Fibroblast of the conjunctiva (primary cell): ENCODE data around the gene WASHC2A.
"Not testable (repeated sequence)": the region's sequence is repeated elsewhere in the genome, so short reads cannot be mapped to it uniquely, and the experiment has no call there.

ENCODE experiments used
- DNase-seq: peaks from one replicate; pipeline ENCODE4 v3.0.0-alpha.2; 2010; ENCODE audit warnings: low read depth

Gene WASHC2A

GRCh38 chr10:50068352-50068659 lies 552 bp downstream of the WASHC2A start:
- DNase-seq, result not testable (repeated sequence)

- DNase-seq, result not testable (repeated sequence)
Observed at GRCh38 chr10:50075139-50075538, 7.4 kb downstream of the WASHC2A start.

GRCh38 chr10:50075544-50075943 lies 7.8 kb downstream of the WASHC2A start:
- DNase-seq, result not testable (repeated sequence)

- not testable (repeated sequence) for DNase-seq
Observed at GRCh38 chr10:50091304-50091703, 23.6 kb downstream of the WASHC2A start.

GRCh38 chr10:50092928-50093327 lies 25.2 kb downstream of the WASHC2A start:
- DNase-seq, result not testable (repeated sequence)

GRCh38 chr10:50094630-50095029 lies 26.9 kb downstream of the WASHC2A start:
- DNase-seq, result not testable (repeated sequence)

GRCh38 chr10:50095402-50095801 lies 27.6 kb downstream of the WASHC2A start:
- DNase-seq, result not testable (repeated sequence)

GRCh38 chr10:50096722-50097121 lies 29.0 kb downstream of the WASHC2A start:
- not testable (repeated sequence) for DNase-seq

- not testable (repeated sequence) for DNase-seq
Observed at GRCh38 chr10:50098645-50099044, 30.9 kb downstream of the WASHC2A start.

- DNase-seq, result not testable (repeated sequence)
Observed at GRCh38 chr10:50101139-50101582, 33.4 kb downstream of the WASHC2A start.

GRCh38 chr10:50101747-50102146 lies 34.0 kb downstream of the WASHC2A start:
- DNase-seq, result not testable (repeated sequence)

GRCh38 chr10:50102267-50102666 lies 34.5 kb downstream of the WASHC2A start:
- not testable (repeated sequence) for DNase-seq

GRCh38 chr10:50108999-50109698 lies 41.4 kb downstream of the WASHC2A start:
- DNase-seq, result not testable (repeated sequence)

- DNase-seq, result not testable (repeated sequence)
Observed at GRCh38 chr10:50112419-50113112, 44.8 kb downstream of the WASHC2A start.

GRCh38 chr10:50126765-50127164 lies 59.0 kb downstream of the WASHC2A start:
- not testable (repeated sequence) for DNase-seq

GRCh38 chr10:50127770-50128292 lies 60.1 kb downstream of the WASHC2A start:
- not testable (repeated sequence) for DNase-seq

- DNase-seq, result not testable (repeated sequence)
Observed at GRCh38 chr10:50131245-50131965, 63.7 kb downstream of the WASHC2A start.

GRCh38 chr10:50132322-50132721 lies 64.6 kb downstream of the WASHC2A start:
- DNase-seq, result not testable (repeated sequence)

GRCh38 chr10:50132841-50133240 lies 65.1 kb downstream of the WASHC2A start:
- not testable (repeated sequence) for DNase-seq

- not testable (repeated sequence) for DNase-seq
Observed at GRCh38 chr10:50143512-50144174, 75.9 kb downstream of the WASHC2A start.

- DNase-seq, result not testable (repeated sequence)
Observed at GRCh38 chr10:50145575-50145974, 77.8 kb downstream of the WASHC2A start.

- DNase-seq, result no peak
Observed at GRCh38 chr10:50152792-50153272, 85.1 kb downstream of the WASHC2A start.
